Testis (tissue), 2 donors: ENCODE results near the gene NUDT1.

Experiments
- CTCF ChIP-seq, 3 experiments: fragments of 450-650 bp in 2 of 3; fragments of 200-600 bp in 1 of 3; sonication (generic) in 1 of 3; IDR thresholded peaks; one replicate each; pipeline ENCODE4 v1.5.1; 2016 to 2019; ENCODE audit warnings: antibody characterized with exemption in 3 of 3, mild to moderate bottlenecking in 2 of 3, moderate library complexity in 1 of 3
- POLR2A ChIP-seq: fragments of 450-650 bp; IDR thresholded peaks from one replicate; pipeline ENCODE4 v1.6.1; 2017; ENCODE audit warnings: antibody characterized with exemption, mild to moderate bottlenecking, moderate library complexity

GRCh38 chr7:2201686-2202360 is 40.2 kb upstream of the NUDT1 start:
- no peak for TF ChIP-seq CTCF (IDR thresholded peaks at IDR 0.05)
- TF ChIP-seq POLR2A: no peak
